ENCODE data around the gene OLFML2A.

OLFML2A gene

DNA sequence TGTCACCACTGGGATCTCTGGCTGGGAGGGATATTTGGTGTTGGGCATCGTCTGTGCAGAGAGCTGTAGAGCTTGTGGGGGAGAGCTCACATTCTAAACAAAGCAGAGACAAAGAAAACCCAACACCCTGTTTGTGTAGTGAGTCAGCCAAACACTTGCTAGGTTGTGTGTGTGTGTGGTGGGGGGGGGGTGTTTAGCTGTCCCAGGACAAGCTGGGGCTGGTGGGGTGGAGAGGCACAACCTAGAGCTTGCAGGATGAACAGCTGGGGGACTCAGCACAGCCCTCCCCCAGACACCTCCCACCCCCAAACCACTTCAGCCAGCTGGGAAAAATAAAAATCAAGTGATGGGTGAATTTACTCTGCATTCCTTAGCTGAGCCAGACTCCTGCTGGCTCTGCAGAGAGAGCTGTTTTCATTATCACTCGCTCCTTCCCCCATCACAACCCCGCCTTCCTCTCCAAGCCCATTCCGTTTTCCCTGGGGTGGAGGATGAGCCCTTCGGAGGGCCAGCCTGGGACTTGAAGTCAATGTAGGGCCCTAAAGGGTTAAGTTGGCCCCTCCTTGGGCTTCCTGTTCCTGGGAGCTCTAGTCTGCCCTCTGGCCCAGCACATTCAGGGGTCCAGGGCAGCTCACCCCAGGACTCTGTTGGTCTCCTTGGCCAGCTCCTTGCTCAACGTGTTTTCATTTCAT, 2.6 kb downstream of the OLFML2A start:
- TF ChIP-seq GATA2 (IDR thresholded peaks at IDR 0.05; ENCODE audit: low read depth, low read length) (no peak), GATA3 (IDR thresholded peaks at IDR 0.05; ENCODE audit: low read depth, low read length) (no peak)

DNA sequence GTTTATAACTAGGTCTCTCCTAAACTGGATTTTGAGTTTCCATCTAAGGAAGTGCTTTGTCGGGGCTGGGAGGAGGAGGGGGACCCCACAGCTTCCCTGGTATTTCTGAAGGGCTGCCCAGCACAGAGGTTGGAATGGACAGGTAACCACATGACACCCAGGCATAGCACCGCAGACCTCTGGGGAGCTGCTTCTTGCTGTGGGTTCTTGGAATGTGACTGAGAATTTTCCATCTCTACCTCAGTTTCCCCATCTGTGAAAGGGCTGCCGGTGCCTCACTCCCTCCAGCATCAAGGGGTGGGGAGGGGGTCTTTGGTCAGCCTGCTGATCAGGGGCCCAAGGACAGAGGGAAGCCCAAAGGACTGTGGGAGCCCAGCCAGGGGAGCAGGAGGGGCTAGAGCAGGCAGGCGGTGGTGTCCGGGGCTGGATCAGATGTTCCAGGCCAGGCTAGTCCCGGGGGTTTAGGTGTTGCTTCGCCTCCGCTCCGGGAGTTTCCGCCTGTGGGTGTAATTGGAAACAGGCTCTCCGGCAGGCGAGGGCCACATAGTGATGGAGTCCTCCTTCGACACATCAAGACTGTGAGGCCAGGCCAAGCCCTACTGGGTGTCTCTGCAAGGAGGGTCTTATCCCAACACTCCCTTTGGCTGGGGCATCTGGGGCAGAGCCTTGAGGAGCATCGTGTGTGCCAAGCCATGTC, 3.3 kb downstream of the OLFML2A start:
- TF ChIP-seq GATA3 (IDR thresholded peaks at IDR 0.05; ENCODE audit: low read depth, low read length) (no peak), GATA2 (IDR thresholded peaks at IDR 0.05; ENCODE audit: low read depth, low read length) (no peak)

DNA sequence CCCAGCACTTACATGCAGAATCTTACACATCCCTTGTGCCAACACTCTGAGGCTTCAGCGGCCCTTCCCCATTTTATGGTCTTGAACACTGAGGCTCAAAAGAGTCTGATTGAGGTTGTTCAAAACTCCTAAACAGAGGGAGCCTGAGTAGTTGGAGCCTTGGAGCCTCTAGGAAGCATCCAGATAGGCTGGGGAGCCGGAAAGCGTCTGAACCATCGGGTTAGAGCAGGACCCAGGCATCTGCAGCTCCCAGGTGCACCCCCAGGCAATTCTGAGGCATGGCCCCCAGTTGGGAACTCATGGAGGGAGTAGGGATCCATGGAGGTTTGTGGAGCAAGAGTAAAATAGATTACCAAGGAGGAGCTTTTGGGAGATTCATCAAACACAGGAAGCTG, 3.8 kb downstream of the OLFML2A start:
- TF ChIP-seq GATA3 (IDR thresholded peaks at IDR 0.05; ENCODE audit: low read depth, low read length) (no peak), GATA2 (IDR thresholded peaks at IDR 0.05; ENCODE audit: low read depth, low read length) (no peak)

DNA sequence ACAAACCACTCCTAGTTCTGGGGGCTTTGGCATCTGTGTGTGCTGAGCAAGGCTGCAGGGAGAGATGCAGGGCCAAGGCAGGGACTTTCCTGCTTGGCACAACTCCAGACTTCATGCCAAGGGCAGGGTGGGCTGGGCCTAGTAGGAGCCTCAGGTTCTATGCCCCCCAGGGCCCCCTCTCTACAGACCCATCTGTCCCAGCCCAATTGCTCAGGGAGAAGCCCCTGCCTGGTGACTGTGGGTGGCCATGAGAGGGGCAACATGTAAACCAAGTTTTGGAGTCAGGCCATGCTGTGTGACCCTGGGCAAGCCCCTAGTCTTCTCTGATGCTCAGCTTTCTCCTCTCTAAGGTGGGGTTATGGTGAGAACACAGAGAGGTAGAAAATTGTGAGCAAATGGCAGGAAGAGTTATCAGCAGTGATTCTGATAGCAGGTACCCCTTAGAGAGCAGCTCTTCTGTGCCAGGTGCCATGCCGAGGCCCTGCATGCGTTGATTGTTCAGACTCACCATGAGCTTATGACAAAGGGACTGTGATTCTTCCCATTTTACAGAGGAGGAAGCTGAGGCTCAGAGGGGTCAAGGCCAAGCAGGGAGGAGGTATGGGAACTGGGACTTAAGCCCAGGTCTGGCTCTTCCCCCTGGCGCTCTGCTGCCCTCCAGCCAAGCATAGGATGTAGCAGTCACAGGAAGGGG, 5.2 kb downstream of the OLFML2A start:
- TF ChIP-seq GATA3 (IDR thresholded peaks at IDR 0.05; ENCODE audit: low read depth, low read length) (no peak), GATA2 (IDR thresholded peaks at IDR 0.05; ENCODE audit: low read depth, low read length) (no peak)

DNA sequence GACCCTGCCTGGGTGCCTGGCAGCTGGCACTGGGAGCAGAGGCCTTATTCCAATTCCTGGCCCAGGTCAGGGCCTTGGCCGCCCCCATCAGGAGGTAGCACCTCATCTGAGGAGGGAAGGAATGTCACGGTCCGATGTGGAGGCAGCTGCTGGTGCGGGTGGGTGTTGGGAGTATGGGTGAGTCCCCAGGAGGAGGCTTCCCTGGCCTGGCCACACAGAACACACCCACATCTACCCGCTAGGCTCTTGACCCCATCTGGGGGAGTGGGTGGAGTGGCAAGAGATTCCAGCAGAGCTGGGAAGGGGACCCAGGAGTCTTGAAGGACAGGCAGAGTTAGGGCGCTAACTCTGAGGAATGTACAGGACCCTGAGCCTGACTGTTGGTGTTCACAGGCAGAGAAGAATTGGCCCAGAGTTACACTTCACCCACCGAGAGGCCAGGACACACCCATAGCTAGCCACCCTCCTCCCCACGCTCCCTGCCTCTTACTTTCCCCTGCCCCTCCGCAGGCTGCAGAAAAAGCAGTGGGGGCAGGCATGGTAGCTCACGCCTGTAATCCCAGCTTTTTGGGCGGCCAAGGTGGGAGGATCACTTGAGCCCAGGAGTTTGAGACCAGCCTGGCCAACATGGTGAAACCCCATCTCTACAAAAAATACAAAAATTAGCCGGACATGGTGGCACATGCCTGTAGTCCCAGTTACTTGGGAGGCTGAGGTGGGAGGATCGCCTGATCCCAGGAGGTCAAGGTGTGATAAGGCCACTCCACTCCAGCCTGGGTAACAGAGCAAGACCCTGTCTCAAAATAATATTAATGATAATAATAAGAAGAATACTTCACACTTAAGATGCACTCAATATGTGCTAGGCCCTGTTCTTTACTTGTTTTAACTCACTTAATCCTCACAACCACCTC, 6.0 kb downstream of the OLFML2A start:
- no peak for TF ChIP-seq GATA2 (IDR thresholded peaks at IDR 0.05; ENCODE audit: low read depth, low read length)
- no peak for TF ChIP-seq GATA3 (IDR thresholded peaks at IDR 0.05; ENCODE audit: low read depth, low read length)

DNA sequence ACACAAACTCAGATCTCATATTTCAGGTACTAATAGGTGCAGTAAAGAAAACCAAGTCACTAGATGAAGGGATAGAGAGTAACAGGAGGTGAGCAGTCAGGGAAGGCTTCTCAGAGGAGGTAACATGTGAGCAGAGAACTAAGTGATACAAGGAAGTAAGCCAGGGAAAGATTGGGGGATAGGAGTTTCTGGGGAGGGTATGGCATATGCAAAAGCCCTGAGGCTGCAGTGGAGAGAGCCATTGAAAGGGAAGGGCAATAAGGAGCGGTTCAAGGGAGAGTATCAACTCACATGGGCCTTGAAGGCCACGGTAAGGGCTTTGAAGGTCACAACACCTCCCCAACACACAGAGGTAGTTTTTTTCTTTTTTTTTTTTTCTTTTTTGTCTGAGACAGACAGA, 6.9 kb downstream of the OLFML2A start:
- TF ChIP-seq GATA3 (IDR thresholded peaks at IDR 0.05; ENCODE audit: low read depth, low read length), result no peak
- TF ChIP-seq GATA2 (IDR thresholded peaks at IDR 0.05; ENCODE audit: low read depth, low read length), result no peak

DNA sequence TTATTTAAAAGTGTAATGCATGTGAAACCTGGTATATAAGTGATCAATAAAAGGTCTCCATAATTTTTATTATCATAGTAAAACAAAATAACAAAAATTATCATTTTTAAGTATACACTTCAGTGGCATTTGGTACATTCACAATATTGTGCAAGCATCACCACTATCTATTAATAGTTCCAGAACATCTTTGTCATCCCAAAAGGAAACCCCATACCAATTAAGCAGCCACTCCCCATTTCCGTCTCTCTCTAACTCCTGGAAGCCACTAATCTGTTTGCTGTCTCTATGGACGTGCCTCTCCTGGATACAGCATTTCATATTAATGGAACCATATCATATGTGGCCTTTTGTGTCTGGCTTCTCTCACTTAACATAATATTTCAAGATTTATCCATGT, 7.6 kb downstream of the OLFML2A start:
- TF ChIP-seq GATA2 (IDR thresholded peaks at IDR 0.05; ENCODE audit: low read depth, low read length) (no peak), GATA3 (IDR thresholded peaks at IDR 0.05; ENCODE audit: low read depth, low read length) (no peak)

DNA sequence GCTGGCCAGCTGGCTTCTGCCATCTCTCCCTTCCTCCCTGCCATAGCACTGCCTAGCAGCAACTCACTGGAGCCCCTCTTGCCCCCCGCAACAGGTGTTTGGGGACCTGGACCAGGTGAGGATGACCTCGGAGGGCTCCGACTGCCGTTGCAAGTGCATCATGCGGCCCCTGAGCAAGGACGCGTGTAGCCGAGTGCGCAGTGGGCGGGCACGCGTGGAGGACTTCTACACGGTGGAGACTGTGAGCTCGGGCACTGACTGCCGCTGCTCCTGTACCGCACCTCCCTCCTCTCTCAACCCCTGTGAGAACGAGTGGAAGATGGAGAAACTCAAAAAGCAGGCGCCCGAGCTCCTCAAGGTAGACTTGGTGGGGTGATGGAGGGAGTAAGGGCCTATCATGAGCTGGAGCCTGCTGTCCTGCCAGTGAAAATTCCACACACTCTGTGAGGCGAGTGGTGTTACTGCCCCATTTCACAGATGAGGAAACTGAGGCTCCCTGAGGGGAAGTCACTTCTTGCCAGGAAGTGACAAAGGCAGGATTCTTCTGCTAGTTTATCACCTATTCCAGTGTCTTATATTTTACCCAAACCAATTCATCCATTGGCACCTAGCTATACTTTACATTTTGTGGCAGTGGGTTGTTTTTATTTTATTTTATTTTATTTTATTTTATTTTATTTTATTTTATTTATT, 10.1 kb downstream of the OLFML2A start:
- TF ChIP-seq GATA2 (IDR thresholded peaks at IDR 0.05; ENCODE audit: low read depth, low read length) (no peak), GATA3 (IDR thresholded peaks at IDR 0.05; ENCODE audit: low read depth, low read length) (no peak)

DNA sequence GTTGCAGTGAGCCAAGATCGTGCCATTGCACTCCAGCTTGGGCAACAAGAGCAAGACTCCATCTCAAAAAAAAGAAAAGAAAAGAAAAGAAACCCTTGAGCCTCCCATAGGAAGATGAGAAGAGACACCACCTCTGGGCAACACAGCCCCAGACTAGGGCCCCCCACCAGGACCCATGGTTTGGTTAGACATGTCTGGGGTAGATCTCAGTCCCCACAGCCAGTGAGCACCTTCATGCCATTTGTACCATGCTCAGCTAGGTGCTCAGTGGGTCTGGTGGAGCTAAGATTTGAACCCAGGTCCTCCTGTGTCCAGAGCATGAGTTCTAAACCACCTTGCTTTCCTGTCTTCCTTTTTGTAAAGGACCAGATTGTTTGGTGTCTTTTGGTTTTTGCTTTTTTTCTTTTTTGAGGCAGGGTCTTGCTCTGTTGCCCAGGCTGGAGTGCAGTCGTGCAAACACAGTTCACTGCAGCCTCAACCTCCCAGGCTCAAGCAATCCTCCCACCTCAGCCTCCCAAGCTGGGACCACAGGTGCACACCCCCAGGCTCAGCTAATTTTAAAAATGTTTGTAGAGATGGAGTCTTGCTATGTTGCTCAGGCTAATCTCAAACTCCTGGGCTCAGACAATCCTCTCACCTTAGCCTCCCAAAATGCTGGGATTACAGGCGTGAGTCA, 11.7 kb downstream of the OLFML2A start:
- no peak for TF ChIP-seq GATA2 (IDR thresholded peaks at IDR 0.05; ENCODE audit: low read depth, low read length)
- no peak for TF ChIP-seq GATA3 (IDR thresholded peaks at IDR 0.05; ENCODE audit: low read depth, low read length)

DNA sequence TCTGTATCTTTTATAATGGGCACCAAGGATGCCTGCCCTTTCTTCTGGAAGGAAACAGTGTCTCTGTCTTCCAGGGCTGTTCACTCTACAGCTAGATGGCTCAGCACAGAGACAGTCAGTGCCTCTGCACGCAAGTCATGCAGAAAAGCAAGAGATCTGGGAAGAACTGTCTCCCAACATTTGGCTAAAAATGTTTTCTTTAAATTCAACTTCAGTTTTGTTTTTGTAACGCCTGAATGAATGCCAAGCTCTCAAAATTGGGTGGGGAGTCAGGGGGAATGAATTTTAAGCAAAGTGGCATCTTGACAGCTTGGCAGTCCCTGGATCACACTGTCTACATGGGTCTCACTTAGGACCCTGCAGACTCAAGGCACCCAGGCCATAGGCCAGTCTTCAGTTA, 12.6 kb downstream of the OLFML2A start:
- TF ChIP-seq GATA2 (IDR thresholded peaks at IDR 0.05; ENCODE audit: low read depth, low read length), result no peak

DNA sequence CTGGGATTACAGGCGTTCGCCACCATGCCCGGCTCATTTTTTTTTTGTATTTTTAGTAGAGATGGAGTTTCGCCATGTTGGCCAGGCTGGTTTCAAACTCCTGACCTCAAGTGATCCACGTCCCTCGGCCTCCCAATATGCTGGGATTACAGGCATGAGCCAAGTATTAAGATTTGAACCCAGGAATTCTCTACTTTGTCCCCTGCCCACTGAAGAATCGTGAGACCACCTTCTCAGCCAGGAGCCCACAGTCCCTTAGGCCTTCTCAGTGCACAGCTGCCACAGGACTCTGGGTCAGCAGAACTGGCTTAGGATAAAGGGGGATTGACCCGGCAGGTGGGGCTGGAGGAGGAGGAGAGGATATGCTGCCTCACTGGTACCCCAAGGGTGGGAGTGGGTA, 13.4 kb downstream of the OLFML2A start:
- TF ChIP-seq GATA2 (IDR thresholded peaks at IDR 0.05; ENCODE audit: low read depth, low read length) (no peak), GATA3 (IDR thresholded peaks at IDR 0.05; ENCODE audit: low read depth, low read length) (no peak)

DNA sequence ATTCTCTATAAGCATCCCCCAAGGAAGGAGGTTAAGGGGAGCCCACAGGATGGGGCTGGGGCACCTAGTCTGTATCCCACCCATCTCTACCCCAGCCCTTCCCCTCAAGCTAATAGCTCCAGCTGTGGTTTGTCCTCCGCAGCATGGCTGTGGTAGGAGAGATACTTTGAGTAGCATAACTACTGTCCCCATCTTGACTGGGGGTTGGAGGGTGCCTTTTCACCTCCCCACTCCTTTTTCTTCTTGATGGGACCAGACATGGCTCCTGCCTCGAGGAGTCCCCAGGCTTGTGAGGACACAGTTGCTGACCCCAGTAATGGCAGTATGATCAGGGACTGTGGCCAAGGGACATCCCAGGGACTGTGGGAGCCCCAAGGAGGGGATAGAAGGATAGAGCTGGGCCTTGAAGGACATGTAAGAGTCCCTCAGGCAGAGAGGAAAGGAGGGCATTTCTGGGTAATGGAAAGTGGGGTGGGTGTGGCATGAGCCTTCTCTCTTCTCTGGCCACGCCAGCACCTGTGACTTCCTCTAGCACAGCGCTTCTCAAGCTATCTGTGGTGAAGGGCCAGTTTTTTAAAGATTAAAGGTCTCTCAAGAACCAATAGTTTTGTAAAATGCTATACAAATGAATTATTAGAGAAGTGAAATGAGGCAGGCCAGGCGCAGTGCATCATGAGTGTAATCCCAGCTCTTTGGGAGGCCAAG, 14.0 kb downstream of the OLFML2A start:
- TF ChIP-seq GATA3 (IDR thresholded peaks at IDR 0.05; ENCODE audit: low read depth, low read length) (no peak), GATA2 (IDR thresholded peaks at IDR 0.05; ENCODE audit: low read depth, low read length) (no peak)
